Colonic mucosa (tissue), 4 donors: ENCODE data around the gene NEK4. TPM values are rescaled to one million over a fixed set of nuclear protein-coding genes. Genes with fewer than 3 reads are reported as not detected.

ENCODE experiments used
- DNase-seq: peaks from one replicate; pipeline ENCODE4 v3.0.0-alpha.2; 2020
- H3K27ac ChIP-seq: fragments of 200-600 bp; one replicate; pipeline ENCODE4 v1.8.0; 2021
- H3K27me3 ChIP-seq: fragments of 200-600 bp; one replicate; pipeline ENCODE4 v1.8.0; 2021
- H3K36me3 ChIP-seq: fragments of 200-600 bp; one replicate; pipeline ENCODE4 v1.8.0; 2021
- H3K4me1 ChIP-seq: fragments of 200-600 bp; one replicate; pipeline ENCODE4 v1.8.0; 2021; ENCODE audit warnings: mild to moderate bottlenecking
- H3K4me3 ChIP-seq: fragments of 200-600 bp; one replicate; pipeline ENCODE4 v1.8.0; 2021
- H3K9ac ChIP-seq, 2 donors: one replicate each; pipeline ENCODE4 v1.7.0; 2013; ENCODE audit warnings: control low read depth in 2 of 2, low read depth in 2 of 2, low read length in 2 of 2
- H3K9me3 ChIP-seq: fragments of 200-600 bp; one replicate; pipeline ENCODE4 v1.8.0; 2021
- intact Hi-C: fragments of 100-400 bp; cut with DNase I; formaldehyde crosslinking; loops from one replicate; pipeline ENCODE4 v1.14.1; 2022
- total RNA-seq, 2 donors: library from RNA; stranded (reverse); fragmentation: NEBNext Ultra II Directional in 1 of 2; extraction: Animal tissue kit (Norgen Biotek cat#: 25700) in 1 of 2; gene quantifications; one replicate each; pipeline ENCODE4 v1.2.1, GENCODE V29; 2021
- TF ChIP-seq, protein P1 (sequence below): fragments of 200-600 bp; IDR thresholded peaks from one replicate; pipeline ENCODE4 v1.8.0; 2022; ENCODE audit warnings: antibody characterized with exemption, mild to moderate bottlenecking
- donor health status: healthy.
- donor health status: DM: no; HTN: no; CAD: no.
- donor health status: DM: no; HTN: no; CAD: no.

NEK4 gene
- total RNA-seq, 2 donors from 2014 or later = 21.2 to 29.1 TPM

DNA sequence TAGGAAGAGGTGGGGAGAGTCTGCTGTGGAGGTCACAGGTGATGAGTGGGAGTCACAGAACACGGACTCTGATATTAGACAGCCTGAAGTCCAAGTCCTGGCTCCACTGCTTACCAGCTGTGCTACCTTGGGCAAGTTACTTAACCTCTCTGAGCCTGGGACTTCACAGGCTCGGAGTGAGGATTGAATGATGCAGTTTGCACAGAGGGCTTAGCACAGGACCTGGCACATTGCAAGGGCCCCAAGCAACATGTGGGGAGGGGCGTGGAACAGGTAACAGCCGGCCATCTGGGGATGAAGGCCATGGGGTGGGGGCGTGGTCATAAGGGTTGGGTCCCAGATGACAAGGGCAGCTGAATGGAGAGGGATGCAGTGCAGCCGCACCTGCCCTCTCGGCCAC lies 19.6 kb upstream of the NEK4 start:
- Histone ChIP-seq H3K27ac (no peak overlapping the region), H3K4me3 (no peak overlapping the region), H3K4me1 (no peaks in the 10 kb centered on the region), H3K27me3 (no peaks in the 10 kb centered on the region), H3K36me3 (no peaks in the 10 kb centered on the region), H3K9me3 (no peaks in the 10 kb centered on the region), H3K9ac (no peak overlapping the region)
- TF ChIP-seq, protein P1, sequence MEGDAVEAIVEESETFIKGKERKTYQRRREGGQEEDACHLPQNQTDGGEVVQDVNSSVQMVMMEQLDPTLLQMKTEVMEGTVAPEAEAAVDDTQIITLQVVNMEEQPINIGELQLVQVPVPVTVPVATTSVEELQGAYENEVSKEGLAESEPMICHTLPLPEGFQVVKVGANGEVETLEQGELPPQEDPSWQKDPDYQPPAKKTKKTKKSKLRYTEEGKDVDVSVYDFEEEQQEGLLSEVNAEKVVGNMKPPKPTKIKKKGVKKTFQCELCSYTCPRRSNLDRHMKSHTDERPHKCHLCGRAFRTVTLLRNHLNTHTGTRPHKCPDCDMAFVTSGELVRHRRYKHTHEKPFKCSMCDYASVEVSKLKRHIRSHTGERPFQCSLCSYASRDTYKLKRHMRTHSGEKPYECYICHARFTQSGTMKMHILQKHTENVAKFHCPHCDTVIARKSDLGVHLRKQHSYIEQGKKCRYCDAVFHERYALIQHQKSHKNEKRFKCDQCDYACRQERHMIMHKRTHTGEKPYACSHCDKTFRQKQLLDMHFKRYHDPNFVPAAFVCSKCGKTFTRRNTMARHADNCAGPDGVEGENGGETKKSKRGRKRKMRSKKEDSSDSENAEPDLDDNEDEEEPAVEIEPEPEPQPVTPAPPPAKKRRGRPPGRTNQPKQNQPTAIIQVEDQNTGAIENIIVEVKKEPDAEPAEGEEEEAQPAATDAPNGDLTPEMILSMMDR = no peak
- intact Hi-C loops = no loop called here
- DNase-seq = no peak

DNA sequence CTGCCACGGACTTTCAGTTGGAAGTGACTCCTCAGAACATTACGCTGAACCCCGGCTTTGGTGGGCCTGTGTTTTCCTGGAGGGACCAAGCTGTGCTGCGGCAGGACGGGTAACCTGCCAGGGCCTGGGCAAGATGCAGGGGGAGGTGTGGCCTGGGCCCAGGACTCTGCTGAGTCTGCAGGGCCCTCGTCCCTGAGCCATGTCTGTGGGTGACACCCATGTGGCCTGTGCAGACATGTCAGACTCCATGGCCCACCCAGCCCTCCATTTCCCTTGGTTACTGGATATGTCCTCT lies 19.0 kb upstream of the NEK4 start:
- Histone ChIP-seq H3K4me3 (no peak overlapping the region), H3K4me1 (no peaks in the 10 kb centered on the region), H3K27ac (no peak overlapping the region), H3K36me3 (no peaks in the 10 kb centered on the region), H3K9ac (no peak overlapping the region), H3K9me3 (no peaks in the 10 kb centered on the region), H3K27me3 (no peaks in the 10 kb centered on the region)
- intact Hi-C loops = no loop called here
- TF ChIP-seq, protein P1 = no peak
- DNase-seq = no peak

DNA sequence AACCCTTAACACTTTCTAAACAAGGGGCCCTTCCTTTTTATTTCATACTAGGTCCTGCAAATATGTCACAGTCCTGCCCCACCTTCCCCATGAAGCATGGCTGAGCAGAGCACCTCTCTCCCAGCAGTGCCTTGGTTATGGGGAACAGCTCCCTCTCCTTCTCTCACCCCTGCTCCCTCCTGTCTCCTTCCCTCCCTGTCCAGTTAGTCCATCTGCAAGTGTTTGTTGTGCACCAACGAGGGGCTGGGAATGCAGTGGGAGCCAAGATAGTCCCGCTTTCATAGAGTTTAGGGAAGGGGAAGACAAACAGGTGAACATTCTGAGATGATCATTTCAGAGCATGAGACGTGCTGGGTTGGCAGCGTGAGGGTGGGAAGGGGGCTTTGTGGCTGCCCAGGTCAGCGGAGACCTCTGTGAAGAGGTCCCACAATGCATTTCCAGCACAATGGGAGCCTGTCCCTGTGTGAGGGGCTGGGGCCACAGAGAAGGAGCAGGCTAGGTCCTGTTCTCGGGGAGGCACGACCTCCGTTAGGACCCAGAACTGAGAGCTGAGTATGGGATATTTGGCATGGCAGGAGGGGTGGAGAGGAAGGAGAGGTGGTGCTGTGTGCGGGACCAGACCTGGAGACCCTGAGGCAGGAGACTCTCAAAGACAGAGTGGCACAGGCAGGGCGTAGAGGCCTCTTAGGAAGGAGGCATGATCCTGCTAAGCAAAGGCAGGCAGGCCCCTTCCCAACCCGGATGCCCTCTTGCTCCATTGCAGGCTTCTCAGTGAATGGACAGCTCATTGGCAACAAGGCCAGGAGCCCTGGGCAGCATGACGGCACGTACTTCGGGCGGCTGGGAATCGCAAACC lies 18.4 kb upstream of the NEK4 start:
- H3K27me3 ChIP-seq = no peaks in the 10 kb centered on the region
- TF ChIP-seq, protein P1 = no peak
- H3K9ac ChIP-seq = no peak overlapping the region
- H3K4me3 ChIP-seq = no peak overlapping the region
- no peak overlapping the region for H3K27ac ChIP-seq
- H3K4me1 ChIP-seq = no peaks in the 10 kb centered on the region
- no peaks in the 10 kb centered on the region for H3K36me3 ChIP-seq
- intact Hi-C loops = no loop called here
- no peak for DNase-seq
- no peaks in the 10 kb centered on the region for H3K9me3 ChIP-seq

DNA sequence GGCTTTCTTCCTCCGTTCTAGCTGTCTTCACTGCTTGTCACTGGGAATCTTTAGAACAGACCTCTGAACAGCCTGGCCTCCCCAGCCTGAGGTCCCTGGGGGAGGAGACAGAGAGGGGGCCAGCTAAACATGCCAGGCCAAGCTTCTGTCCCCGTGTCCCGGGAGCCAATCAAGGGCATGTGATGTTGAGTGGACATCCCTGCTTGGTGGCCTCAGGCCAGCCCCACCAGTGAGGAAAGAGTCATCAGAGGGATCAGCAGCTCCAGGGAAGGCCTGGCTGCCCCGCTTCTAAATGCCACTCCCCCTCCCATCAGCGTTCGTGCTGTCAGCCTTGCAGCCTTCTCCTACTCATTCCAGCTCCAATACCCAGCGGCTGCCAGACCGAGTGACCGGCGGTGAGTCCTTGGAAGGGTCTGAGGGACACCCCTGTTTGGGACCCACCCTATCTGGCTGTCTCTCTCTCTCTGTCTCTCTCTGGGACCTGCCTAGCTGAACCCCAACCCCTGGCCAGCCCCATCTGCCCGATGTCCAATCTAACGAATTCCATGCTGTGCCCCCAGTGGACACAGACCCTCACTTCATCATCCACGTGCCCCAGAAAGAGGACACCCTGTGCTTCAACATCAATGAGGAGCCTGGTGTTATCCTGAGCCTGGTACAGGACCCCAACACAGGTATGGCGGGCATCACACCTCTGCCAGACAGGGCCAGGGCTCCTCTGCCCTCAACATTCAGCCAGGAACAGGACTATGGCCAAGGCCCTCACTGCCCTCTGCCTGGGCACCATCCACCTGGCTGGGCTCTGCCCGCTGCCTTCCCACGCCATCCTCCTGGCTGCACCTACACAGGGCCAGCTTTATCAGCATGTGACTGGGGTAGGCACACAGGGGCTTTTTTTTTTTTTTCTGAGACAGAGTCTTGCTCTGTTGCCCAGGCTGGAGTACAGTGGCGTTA lies 17.2 kb upstream of the NEK4 start:
- intact Hi-C loops = no loop called here
- Histone ChIP-seq H3K4me3 (no peak overlapping the region), H3K9ac (no peak overlapping the region), H3K9me3 (no peaks in the 10 kb centered on the region), H3K4me1 (no peaks in the 10 kb centered on the region), H3K36me3 (no peaks in the 10 kb centered on the region), H3K27me3 (no peaks in the 10 kb centered on the region), H3K27ac (no peak overlapping the region)
- DNase-seq = no peak
- TF ChIP-seq, protein P1 = no peak

DNA sequence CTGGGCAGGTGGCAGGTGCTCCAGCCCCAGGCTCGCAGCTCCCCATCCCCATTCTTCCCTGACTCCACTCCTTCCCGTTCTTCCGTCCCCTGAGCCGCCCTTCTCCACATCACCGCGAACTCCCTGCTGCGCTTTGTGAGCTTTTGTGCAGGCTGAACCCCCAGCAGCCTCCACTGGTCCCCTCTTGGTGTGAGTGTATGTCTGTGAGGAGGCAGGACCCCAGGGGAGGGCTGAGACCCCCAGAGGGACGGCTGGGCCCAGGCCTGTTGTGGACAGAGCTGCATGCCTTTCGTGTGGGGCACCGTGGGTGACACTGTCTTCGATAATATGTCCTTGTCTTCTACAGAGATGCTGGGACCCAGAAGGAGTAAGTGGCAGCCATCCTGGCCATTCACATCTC lies 16.5 kb upstream of the NEK4 start:
- Histone ChIP-seq H3K27me3 (no peaks in the 10 kb centered on the region), H3K9me3 (no peaks in the 10 kb centered on the region), H3K4me3 (no peak overlapping the region), H3K4me1 (no peaks in the 10 kb centered on the region), H3K27ac (no peak overlapping the region), H3K36me3 (no peaks in the 10 kb centered on the region), H3K9ac (no peak overlapping the region)
- intact Hi-C loops = no loop called here
- TF ChIP-seq, protein P1 = no peak
- DNase-seq = no peak
